LNCAP (cell line): Measurements from ENCODE around the gene CDR2L.

Source experiments
- TF ChIP-seq, protein P1 (sequence below): fragments of 450-650 bp; IDR thresholded peaks from 2 replicates; pipeline ENCODE4 v1.5.1; 2017; ENCODE audit warnings: mild to moderate bottlenecking

Gene CDR2L

DNA sequence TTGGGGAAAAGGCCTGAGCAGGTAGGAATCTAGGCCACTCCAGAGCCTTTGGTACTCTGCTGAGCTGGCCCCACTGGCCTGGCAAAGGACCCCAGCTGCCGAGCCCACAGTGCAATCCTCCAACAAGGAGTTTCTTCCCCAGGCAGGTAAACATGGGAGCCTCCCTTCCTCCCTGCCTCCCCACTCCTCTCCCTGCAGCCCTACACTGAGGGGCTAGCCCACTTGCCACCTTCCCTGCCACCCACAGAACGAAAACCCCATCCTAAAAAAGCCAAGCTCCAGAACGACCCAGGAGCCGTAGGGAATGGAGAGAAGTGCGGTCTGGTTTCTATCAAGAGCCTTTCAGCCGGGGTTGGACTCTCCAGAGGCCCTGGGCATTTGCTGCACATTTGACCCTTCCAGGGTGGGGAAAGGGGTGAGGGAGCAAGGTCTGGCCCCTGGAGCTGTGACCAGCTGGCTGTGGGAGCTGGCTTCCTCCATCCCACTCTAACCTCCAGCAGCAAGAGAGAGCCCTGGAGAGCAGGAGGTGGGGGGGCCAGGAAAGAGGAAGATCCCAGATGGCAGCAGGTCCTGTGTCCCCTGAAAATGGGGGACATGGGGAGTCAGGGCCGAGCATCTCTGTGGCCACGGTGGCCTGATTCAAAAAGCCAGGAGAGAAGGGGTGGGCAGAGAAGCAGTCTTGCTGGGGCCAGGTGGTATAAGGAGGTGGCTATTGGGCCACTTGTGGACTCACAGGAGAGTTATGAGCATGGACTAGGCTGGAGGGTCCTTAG lies 16.2 kb upstream of the CDR2L start:
- TF ChIP-seq, protein P1, sequence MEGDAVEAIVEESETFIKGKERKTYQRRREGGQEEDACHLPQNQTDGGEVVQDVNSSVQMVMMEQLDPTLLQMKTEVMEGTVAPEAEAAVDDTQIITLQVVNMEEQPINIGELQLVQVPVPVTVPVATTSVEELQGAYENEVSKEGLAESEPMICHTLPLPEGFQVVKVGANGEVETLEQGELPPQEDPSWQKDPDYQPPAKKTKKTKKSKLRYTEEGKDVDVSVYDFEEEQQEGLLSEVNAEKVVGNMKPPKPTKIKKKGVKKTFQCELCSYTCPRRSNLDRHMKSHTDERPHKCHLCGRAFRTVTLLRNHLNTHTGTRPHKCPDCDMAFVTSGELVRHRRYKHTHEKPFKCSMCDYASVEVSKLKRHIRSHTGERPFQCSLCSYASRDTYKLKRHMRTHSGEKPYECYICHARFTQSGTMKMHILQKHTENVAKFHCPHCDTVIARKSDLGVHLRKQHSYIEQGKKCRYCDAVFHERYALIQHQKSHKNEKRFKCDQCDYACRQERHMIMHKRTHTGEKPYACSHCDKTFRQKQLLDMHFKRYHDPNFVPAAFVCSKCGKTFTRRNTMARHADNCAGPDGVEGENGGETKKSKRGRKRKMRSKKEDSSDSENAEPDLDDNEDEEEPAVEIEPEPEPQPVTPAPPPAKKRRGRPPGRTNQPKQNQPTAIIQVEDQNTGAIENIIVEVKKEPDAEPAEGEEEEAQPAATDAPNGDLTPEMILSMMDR, result no peak

- TF ChIP-seq, protein P1, result no peak
Measured at GRCh38 chr17:74971842-74972106, 15.7 kb upstream of the CDR2L start.

DNA sequence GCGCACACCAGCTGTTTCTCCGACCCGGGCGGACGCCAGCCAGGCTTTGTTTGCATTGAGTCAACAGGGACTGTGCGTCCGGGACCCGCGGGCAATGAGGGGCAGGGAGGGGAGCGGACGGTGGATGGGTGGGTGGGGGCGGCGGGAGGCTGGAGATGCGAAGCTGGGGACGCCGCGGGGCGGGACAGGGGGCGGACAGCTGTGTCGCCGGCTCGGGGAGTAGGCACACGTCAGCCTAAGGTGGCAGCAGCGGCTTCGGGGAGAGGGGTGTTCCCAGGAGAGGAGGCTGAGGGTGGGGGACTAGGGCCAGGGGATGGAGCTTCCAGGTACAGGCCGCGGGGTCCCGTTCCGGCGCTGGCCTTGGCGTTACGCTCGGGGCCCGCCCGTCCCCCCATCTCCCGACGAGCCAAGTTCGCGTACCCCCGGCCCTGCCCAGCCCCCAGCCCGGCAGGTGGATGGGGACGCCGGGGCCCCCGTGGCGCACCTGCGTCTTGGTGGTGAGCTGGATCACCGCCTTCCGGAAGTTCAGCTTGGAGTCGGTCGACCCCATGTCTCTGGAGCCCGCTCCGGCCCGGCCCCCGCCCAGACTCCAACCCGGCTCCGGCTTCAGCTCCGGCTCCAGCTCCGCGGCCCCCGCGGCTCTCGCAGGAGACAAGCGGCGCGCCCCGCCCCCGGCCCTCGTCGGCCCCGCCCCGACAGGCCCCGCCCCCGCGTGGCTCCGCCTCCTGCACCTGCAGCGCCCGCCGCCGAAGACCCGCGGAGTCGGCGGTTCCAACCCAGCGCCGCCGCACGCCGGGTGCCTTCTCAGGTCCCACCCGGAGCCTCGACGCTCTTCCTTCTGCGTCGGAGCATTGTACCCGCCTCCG lies 15.1 kb upstream of the CDR2L start, which contains the start of gene HID1:
TSS of gene HID1 (minus strand) at position 653 of the 866 bp plus-strand sequence. CDS start at position 550, 103 bp downstream.
- TF ChIP-seq, protein P1, result no peak

DNA sequence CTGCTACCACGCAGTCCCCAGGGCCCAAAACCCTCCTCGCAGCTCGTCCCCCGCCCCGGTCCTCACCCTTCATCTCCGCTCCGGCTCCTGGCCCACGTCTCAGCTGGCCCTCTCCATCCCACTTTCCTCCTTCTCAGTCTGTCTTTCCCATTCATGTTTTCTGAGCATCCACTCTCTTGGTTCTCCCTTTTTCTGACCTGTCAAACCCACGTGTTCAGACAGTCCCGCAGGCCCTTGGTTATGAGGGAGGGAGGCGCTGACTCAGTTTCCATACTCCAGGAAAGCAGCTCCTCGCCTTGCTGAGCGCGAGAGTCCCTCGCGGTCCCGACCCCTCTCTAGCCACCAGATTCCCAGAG lies 14.5 kb upstream of the CDR2L start:
- TF ChIP-seq, protein P1, result no peak

DNA sequence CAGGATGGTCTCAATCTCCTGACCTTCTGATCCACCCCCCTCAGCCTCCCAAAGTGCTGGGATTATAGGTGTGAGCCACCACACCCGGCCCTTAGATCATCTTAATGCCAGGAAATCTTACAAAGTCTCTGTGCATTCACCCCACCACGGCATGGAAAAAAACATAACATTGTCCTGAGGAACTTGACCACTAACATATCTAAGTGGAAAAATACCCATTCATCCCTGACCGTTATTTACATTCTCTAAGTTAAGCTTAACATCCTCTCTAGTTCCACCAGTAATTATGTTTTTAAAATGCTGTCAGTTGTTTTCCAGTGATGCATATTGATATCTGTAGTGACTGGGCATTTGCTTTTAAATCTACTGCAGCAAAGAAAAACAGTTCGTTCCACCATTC lies 11.5 kb upstream of the CDR2L start:
- TF ChIP-seq, protein P1, result no peak

DNA sequence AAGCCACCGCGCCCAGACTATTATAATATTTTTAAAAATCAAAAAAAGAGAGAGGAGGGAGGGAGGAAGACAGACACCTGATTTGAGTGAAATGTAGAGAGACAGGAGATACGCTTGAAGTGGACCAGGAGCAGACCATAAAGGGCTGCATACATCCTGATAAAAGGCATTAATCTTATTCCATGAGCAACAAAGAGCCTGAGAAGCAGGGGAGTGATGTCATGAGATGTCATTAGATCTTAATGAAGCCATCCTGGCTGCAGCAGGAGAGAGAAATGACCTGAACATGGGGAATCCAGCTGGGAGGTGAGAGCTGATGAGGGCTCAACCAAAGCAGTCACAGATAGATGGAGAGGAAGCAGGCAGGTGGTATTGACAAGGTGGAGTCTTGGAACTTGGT lies 9.6 kb upstream of the CDR2L start:
- TF ChIP-seq, protein P1, result no peak

DNA sequence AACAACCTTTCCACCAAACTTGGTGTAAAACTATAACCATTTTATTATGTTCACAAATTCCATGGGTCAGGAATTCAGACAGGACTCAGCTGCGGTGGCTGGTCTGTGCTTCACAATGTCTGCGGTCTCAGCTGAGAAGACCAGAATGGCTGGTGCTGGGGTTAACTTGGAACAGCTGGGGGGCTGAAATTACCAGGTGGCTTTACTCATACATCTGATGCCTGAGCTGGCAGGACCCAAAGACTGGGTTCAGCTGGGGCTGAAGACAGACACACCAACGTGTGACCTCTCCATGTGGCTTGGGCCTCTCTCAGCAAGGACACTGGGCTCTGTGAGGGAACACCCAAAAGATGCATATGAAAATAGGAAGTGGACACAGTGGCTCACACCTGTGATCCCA lies 9.2 kb upstream of the CDR2L start:
- TF ChIP-seq, protein P1, result no peak
